ENCODE results near the gene TMEM242. TPM values are rescaled to one million over a fixed set of nuclear protein-coding genes. Genes with fewer than 3 reads are reported as not detected.

The TMEM242 gene
- total and polyA plus RNA-seq, 2 of the 4 experiments (the other 2 are of a cell fraction), result 2.3 to 4.6 TPM

DNA sequence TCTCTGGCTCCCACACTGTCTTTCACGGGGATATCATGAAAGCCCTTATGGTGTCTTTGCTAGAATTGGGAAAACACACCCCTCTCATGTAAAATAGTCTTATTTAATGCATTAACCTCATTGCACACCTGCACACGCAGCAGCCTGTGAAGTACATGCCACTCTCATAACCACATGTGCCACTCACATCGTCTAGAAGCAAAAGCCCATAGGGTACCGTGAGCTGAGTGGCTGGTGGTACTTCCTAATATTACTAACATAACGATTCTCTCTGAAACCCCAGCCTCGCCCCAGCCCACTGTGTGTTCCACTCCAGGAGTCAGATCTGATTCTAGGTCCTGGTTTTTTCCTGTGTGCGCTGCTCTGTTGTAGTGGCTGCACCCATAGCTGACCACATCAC is 9.5 kb upstream of the TMEM242 start:
- no peak overlapping the region for H2BK5ac ChIP-seq (ENCODE audit: low read depth, low read length, poor library complexity, severe bottlenecking)
- BruUV-seq (replicated peaks), result no TSS peak
- H3K4ac ChIP-seq (ENCODE audit: low read depth, low read length), result no peak overlapping the region
- H3K27me3 ChIP-seq (ENCODE audit: control insufficient read depth, insufficient read depth, low read length), result peaks cover 13% of the 10 kb centered on the region; the same call in 1 of the 2 replicates
- H3K79me1 ChIP-seq (ENCODE audit: low read depth in 1 of 2, low read length in 2 of 2), result no peaks in the 10 kb centered on the region
- H3K9me1 ChIP-seq (ENCODE audit: insufficient read depth, low read length), result no peaks in the 10 kb centered on the region
- H3K4me2 ChIP-seq (ENCODE audit: low read depth, low read length), result no peak overlapping the region
- TF ChIP-seq BHLHE40 (IDR thresholded peaks at IDR 0.05; ENCODE audit: low read depth, low read length), result no peak
- no peak for TF ChIP-seq POLR2A (IDR thresholded peaks at IDR 0.05; ENCODE audit: low read depth, low read length)
- no peak for TF ChIP-seq SMC3 (IDR thresholded peaks at IDR 0.05; ENCODE audit: low read depth, low read length)
- no peak for TF ChIP-seq MAFK (IDR thresholded peaks at IDR 0.05; ENCODE audit: low read depth, low read length)
- no peak for TF ChIP-seq NFE2L2 (IDR thresholded peaks at IDR 0.05; ENCODE audit: low read depth, low read length)
- no peak for TF ChIP-seq CEBPB (IDR thresholded peaks at IDR 0.05; ENCODE audit: low read depth, low read length)
- TF ChIP-seq CTCF (conservative IDR thresholded peaks at IDR 0.05; ENCODE audit: low read depth, low read length), result no peak
- no peak for TF ChIP-seq MAZ (IDR thresholded peaks at IDR 0.05; ENCODE audit: borderline replicate concordance, low read depth, low read length)
- no peak for TF ChIP-seq RCOR1 (IDR thresholded peaks at IDR 0.05; ENCODE audit: insufficient replicate concordance, low read length)
- TF ChIP-seq, protein P1, sequence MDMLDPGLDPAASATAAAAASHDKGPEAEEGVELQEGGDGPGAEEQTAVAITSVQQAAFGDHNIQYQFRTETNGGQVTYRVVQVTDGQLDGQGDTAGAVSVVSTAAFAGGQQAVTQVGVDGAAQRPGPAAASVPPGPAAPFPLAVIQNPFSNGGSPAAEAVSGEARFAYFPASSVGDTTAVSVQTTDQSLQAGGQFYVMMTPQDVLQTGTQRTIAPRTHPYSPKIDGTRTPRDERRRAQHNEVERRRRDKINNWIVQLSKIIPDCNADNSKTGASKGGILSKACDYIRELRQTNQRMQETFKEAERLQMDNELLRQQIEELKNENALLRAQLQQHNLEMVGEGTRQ (IDR thresholded peaks at IDR 0.05; ENCODE audit: low read depth, low read length), result no peak
- no peak for TF ChIP-seq RFX5 (IDR thresholded peaks at IDR 0.05; ENCODE audit: low read depth, low read length)
- no peak for TF ChIP-seq FOS (IDR thresholded peaks at IDR 0.05; ENCODE audit: low read depth, low read length)
- TF ChIP-seq MXI1 (IDR thresholded peaks at IDR 0.05; ENCODE audit: borderline replicate concordance, low read depth, low read length), result no peak
- no peak for TF ChIP-seq CHD1 (IDR thresholded peaks at IDR 0.05; ENCODE audit: low read depth, low read length)
- TF ChIP-seq, protein P2, sequence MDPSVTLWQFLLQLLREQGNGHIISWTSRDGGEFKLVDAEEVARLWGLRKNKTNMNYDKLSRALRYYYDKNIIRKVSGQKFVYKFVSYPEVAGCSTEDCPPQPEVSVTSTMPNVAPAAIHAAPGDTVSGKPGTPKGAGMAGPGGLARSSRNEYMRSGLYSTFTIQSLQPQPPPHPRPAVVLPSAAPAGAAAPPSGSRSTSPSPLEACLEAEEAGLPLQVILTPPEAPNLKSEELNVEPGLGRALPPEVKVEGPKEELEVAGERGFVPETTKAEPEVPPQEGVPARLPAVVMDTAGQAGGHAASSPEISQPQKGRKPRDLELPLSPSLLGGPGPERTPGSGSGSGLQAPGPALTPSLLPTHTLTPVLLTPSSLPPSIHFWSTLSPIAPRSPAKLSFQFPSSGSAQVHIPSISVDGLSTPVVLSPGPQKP (IDR thresholded peaks at IDR 0.05; ENCODE audit: borderline replicate concordance, low read depth, low read length), result no peak
- no peak for TF ChIP-seq RAD21 (IDR thresholded peaks at IDR 0.05; ENCODE audit: low read length)
- H3K4me3 ChIP-seq (ENCODE audit: insufficient read depth, low read depth, low read length), result no peak overlapping the region
- no peak overlapping the region for H4K8ac ChIP-seq (ENCODE audit: low read depth in 2 of 2, low read length in 2 of 2)
- H4K5ac ChIP-seq (ENCODE audit: low read depth, low read length), result no peak overlapping the region
- POLR2A ChIA-PET (ENCODE audit: unreplicated experiment), result no interaction called here
- no peak overlapping the region for H3K27ac ChIP-seq (ENCODE audit: insufficient read depth, low read length)
- no peak for ATAC-seq (ENCODE audit: low read depth)
- WGBS, 2 experiments (ENCODE audit: extremely low coverage in 2 of 2, insufficient read length in 1 of 2), result 78% methylated on average over 3 of the region's 7 CpGs; no CpG with 5 or more reads in 1 of the 2 experiments
- CTCF ChIA-PET, result interaction anchor here (1.0 kb wide), 1 partner anchor 9 kb away, joined by 3 read pairs; the partner anchor contains the start of gene TMEM242
- H3K18ac ChIP-seq (ENCODE audit: low read depth, low read length), result no peak overlapping the region
- in situ Hi-C loops (cut with MboI; ENCODE audit: low sequenced_read_pairs), result no loop called here
- H4K91ac ChIP-seq (ENCODE audit: insufficient read depth, low read depth, low read length), result no peak overlapping the region
- no peak overlapping the region for H3K56ac ChIP-seq (ENCODE audit: extremely low read depth, insufficient read depth, low read length)
- H3K14ac ChIP-seq (replicated peaks; ENCODE audit: low read depth, low read length), result no peak overlapping the region
- no peak for DNase-seq
- dilution Hi-C loops (cut with HindIII; ENCODE audit: low sequenced_read_pairs, unreplicated experiment), result no loop called here
- no peak overlapping the region for H3K23ac ChIP-seq (ENCODE audit: low read depth, low read length)
- no peaks in the 10 kb centered on the region for H3K4me1 ChIP-seq (ENCODE audit: control insufficient read depth, insufficient read depth, low read length)
- H2AK5ac ChIP-seq (ENCODE audit: low read depth, low read length), result no peak overlapping the region
- H2AK9ac ChIP-seq (replicated peaks; ENCODE audit: low read depth, low read length, poor library complexity), result no peak overlapping the region
- H3K9me3 ChIP-seq (ENCODE audit: control insufficient read depth, insufficient read depth, low read length), result no peaks in the 10 kb centered on the region
- H3K36me3 ChIP-seq (ENCODE audit: control insufficient read depth, insufficient read depth, low read length), result no peaks in the 10 kb centered on the region
- no peak overlapping the region for H2BK20ac ChIP-seq (ENCODE audit: low read depth, low read length)
- H4K20me1 ChIP-seq (ENCODE audit: insufficient read depth, low read length), result no peaks in the 10 kb centered on the region
- no peak overlapping the region for H2BK15ac ChIP-seq (ENCODE audit: low read depth, low read length)
- no peak overlapping the region for H2AFZ ChIP-seq (replicated peaks; ENCODE audit: low read length, poor library complexity)
- no peak overlapping the region for H3K9ac ChIP-seq (ENCODE audit: low read depth, low read length)
- intact Hi-C loops (cut with micrococcal nuclease), result no loop called here
- no peak overlapping the region for H2BK120ac ChIP-seq (ENCODE audit: low read depth, low read length)
